Hippocampal formation (tissue), 2 donors: ENCODE results near the gene GRPR.

ENCODE experiments used
- DNase-seq, 2 donors: peaks; one replicate each; lab custom pipeline; 2025; lab: John Stamatoyannopoulos, UW

The GRPR gene

GRCh38 chrX:16123222-16123786 lies at the start of gene GRPR:
Gene GRPR (plus strand): TSS chrX:16123565. CDS start chrX:16123954, 389 bp downstream.
- peak; percentile 16 to 39 for DNase-seq

GRCh38 chrX:16075087-16075486 lies 48.3 kb upstream of the GRPR start:
- no peak for DNase-seq

GRCh38 chrX:16076834-16077233 lies 46.5 kb upstream of the GRPR start:
- DNase-seq = no peak

DNA sequence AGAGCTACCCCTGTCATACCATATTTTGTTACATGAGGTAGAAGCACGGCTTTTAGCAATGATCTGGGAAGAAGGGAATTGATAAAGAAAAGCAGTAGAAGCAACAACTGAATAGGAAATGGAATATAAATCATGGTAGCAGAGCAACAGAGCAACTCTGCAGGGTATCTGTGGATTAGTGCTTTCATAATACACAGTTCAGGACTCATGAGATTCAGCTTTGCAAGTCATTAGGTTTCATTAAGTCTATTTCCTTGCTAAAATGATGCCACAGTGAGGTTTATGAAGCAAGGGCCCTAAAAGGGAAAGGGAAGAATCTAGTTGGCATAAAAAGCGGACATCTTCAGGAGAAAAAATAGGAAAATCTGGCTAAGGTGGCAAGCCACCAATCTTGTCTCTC lies 45.6 kb upstream of the GRPR start:
- DNase-seq = no peak

DNA sequence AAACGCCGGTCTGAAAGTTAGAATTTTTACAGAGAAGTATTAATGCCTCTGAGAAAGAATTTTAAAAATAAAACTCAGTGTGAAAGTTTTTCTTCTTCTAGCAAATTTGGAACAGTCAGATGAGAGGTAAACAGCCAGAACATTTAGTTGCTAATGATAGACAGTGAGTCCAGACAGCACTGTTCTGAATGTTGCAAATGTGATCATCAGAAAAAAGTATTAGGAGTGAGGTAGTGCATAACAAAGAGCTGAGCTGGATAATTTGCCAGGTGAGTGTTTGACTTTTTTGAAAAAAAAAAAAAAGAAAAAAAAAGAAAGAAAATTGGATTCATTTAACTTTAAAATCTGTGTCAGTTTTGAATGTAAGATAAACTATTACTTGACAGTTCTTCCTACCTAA lies 42.0 kb upstream of the GRPR start:
- DNase-seq = no peak

- no peak for DNase-seq
These were observed 40.8 kb upstream of the GRPR start for GRCh38 chrX:16082470-16083085.

DNA sequence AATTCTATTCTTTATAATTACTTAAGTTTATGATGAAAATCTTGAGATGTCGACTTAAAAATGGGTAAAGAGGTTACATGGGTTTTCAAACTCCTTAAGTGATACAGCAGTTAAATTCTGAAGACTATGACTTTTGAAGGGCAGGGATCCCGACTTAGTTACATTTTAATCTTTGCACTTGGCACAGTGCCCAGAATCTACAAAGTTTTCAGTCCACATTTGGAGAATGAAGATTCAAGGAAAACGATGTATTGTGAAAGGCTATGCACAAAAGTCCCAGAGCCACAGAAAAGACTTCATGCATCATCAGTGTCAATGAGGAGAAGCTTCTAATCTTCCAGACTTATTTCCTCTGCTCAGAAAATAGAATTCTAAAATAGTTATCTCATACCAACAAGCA lies 36.3 kb upstream of the GRPR start:
- no peak for DNase-seq

- no peak for DNase-seq
These were observed 34.3 kb upstream of the GRPR start for GRCh38 chrX:16089086-16089485.

DNA sequence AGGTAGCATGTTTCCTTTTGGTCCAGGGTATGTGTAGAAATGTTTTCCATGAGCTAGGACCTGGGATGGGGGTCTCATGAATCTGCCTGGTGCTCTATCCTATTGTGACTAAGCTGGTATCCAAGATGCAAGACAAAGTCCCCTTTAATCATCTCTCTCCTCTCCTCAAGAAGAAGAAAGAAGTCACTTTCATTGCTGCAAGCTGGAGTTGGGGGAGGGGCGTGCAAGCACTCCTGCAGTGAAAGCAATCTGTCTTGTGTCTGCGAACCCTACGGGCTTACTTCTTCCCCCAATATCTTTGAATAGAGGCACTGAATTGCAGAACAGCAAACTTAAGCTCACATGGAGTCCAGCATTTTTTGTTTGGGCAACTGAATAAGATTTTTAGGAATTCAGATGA lies 27.2 kb upstream of the GRPR start:
- DNase-seq = no peak

- DNase-seq = no peak
These were observed 22.7 kb upstream of the GRPR start for GRCh38 chrX:16100673-16101072.

GRCh38 chrX:16101581-16101980 lies 21.8 kb upstream of the GRPR start:
- DNase-seq = no peak

- DNase-seq = no peak
These were observed 19.7 kb upstream of the GRPR start for GRCh38 chrX:16103625-16104024.

- DNase-seq = no peak
These were observed 10.9 kb upstream of the GRPR start for GRCh38 chrX:16112428-16112827.

GRCh38 chrX:16113978-16114565 lies 9.3 kb upstream of the GRPR start:
- no peak for DNase-seq

GRCh38 chrX:16114611-16115010 lies 8.8 kb upstream of the GRPR start:
- no peak for DNase-seq

DNA sequence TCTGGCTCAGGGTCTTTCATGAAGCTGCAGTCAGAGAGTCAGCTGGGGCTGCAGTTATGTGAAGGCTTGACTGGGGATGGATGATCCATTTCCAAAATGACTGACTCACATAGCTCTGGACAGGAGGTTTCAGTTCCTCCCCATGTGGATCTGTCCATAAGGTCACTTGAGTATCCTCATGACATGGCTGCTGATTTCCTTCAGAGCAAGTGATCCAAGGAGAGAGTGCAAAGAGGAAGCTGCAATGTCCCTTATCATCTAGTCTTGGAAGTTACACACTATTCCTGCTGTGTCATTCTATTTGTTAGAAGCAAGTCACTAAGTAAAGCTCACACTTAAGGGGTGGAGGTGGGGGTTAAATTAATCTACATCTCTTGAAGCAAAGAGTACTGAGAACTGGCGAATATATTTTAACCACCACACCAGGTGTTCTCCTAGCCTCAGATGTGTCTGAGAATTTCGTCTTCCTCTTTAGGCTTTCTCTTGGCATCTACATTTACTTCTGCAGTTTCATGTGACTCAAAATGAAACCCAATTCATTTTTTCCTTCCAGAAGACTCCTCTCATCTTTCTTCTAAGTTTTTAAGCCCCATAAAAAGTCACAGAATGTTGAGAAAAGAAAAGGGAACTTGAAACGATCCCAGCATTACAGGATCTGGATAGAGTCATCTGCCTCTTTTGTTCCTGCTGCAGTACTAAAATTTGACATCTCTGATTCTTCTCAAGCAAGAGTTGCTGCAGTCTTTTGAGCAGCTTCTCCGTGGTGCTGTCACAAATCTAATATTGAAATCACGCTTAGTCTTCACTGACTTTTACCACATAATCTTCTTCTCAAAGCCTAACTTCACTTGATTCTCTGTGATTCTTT lies 3.8 kb upstream of the GRPR start:
- no peak for DNase-seq

DNA sequence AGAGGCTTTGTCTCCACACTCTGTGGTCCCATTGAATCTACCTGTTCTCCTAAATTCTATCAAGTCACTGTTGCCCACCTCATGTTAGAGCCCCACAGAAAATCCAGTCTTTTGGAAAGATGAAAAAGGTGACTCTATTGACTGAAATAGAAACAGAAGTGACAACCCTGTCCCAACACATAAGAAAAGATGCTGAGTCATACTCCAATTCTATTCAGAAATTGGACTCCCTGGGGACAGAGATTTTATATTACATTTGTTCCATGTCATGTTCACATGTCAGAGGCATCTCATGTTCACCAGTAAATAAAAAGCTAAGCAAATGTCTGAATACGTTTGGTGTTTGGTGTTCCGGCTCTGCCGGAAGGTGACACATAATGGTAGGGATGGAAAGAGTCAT lies 2.9 kb upstream of the GRPR start:
- no peak for DNase-seq

GRCh38 chrX:16124201-16124600 lies 836 bp downstream of the GRPR start:
- no peak for DNase-seq

DNA sequence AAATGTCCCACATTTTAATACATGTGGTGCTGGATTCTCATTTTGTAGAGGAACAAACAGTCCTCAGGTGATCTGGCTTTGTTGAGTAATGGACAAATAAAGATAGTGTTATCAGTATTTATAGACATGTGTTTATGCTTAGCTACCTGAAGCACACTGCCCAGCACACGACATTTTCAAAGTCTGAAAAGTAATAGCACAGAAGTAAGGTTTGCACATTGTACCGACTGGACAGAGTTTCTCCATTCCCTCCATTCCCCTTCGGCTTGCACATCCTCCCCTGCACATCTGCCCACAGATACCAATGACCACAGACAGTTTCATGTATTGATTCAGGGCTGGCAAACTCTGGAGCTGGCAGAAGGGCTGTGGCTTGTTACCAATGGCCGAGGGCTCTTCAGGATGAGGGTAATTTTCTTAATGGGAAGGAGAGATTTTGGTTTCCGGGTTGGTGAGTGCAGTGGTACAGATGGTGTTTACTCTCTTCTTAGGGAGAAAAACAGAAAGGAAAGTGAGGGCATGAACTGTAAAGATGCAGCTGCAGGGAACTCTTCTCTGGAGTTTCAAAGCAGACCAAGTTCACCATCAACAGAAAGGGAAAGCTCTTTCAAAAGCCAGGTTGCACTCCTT lies 2.3 kb downstream of the GRPR start:
- DNase-seq = no peak

DNA sequence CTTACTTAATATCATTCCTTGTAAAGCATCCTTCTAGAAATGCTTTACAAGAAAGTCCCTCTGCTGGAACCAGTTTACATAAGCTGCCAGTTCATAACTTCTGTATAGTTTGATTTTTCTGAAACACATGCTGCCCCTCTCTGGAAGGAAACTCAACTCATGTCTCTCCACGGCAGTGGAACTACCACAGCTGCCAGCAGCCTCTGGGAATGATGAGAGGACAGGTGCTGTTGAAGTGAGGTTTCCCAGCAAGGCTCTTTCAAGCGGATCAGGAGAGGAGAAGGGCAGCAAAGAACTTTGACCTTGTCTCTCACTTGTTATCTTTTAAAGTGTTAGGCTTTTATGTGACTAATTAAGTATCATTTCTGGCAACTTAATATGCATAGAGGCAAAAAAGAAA lies 7.3 kb downstream of the GRPR start:
- no peak for DNase-seq

DNA sequence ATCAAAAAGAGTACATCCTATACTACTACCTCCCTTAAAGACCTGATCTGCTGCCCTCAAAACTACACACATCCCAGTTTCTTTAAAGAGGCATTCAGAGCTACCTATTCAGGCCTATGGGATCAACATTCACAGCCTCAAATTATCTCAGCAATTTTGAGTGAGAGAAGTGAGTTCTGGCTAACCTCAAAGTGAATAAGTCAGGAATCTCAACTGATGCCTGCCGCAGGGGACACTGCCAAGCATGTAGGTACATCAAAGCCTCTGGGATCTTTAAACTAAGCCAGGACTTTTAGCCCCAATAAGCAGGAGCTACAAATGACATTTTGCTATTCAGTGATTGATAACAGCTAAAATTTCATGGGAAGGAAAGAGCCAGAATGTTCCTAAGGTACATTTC lies 11.6 kb downstream of the GRPR start:
- DNase-seq = no peak

DNA sequence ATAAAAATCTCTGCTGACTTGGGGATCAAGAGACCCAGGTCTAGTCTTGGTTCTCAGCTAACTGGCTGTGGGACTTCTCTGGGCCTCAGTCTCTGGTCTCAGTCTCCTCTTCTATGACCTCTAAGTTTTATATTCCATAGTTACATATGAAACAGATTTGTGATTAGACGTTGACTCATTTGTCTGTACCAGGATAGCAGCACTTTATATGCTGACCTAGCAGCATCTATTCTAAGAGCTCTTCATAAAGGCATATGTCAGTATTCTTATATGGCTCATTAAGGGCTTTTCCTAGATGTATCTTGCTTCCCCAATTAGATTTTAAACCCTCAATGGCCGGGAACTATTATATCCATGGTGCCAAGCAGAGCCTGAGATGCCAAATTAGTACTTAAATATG lies 12.7 kb downstream of the GRPR start:
- DNase-seq = no peak
